MM.1S (cell line): Measurements from ENCODE around the gene NDFIP1.

Experiments
- CTCF ChIP-seq: fragments of 300-600 bp; sonication (generic); IDR thresholded peaks from 2 replicates; pipeline ENCODE4 v1.5.1; 2016; ENCODE audit warnings: antibody characterized with exemption, low read length, mixed read lengths
- EZH2 ChIP-seq: fragments of 300-600 bp; sonication (generic); optimal IDR thresholded peaks from 2 replicates; pipeline ENCODE3; 2017; ENCODE audit warnings: low read depth, mild to moderate bottlenecking, antibody characterized with exemption, low read length, mixed read lengths
- EZH2phosphoT487 ChIP-seq: fragments of 300-600 bp; sonication (generic); IDR thresholded peaks from 2 replicates; pipeline ENCODE4 v1.6.1; 2018; ENCODE audit warnings: antibody characterized with exemption, low read length

DNA sequence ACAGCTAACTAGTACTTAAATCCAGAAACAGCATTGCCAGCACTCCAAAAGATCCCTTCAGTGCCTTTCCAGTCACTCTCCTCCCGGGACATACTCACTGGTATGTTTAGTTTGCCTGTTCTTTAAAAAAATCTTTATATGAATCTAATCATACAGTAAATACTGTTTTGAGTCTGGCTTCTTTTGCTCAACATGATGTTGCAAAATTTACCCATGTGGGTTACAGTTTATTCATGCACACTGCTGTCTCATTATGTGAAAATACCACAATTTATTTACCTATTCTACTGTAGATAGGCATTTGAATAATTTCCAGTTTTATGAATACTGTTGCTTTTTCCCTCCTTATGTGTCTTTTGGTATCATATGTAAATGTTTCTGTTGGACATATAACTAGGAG is 13.5 kb downstream of the NDFIP1 start:
- no peak for TF ChIP-seq CTCF
- TF ChIP-seq EZH2, result no peak
- TF ChIP-seq EZH2phosphoT487, result no peak
